Measurements from ENCODE around the gene AMHR2.

- TF ChIP-seq CTCF (conservative IDR thresholded peaks at IDR 0.05; ENCODE audit: low read depth in 2 of 2) (no peak), ZNF114 (CRISPR knock-in tag; IDR thresholded peaks at IDR 0.05) (no peak), JUNB (IDR thresholded peaks at IDR 0.05; ENCODE audit: unreplicated experiment) (no peak), EZH2 (IDR thresholded peaks at IDR 0.05; ENCODE audit: low read depth, unreplicated experiment) (no peak), POLR2AphosphoS5 (IDR thresholded peaks at IDR 0.05; ENCODE audit: low read depth) (no peak), REST (IDR thresholded peaks at IDR 0.05; ENCODE audit: unreplicated experiment) (no peak), CREB1 (CRISPR knock-in tag; IDR thresholded peaks at IDR 0.05; ENCODE audit: low read depth) (no peak), EZH2phosphoT487 (IDR thresholded peaks at IDR 0.05; ENCODE audit: unreplicated experiment) (no peak), ETS1 (IDR thresholded peaks at IDR 0.05) (no peak), STAT1 (IDR thresholded peaks at IDR 0.05; ENCODE audit: unreplicated experiment) (no peak)
Observed at GRCh38 chr12:53418221-53418620, 5.4 kb upstream of the AMHR2 start.
